ENCODE data around the gene OVOL3.

GRCh38 chr19:36152352-36153091 is 41.6 kb downstream of the OVOL3 start, which contains the start of gene COX7A1:
- TF ChIP-seq POLR2A (IDR thresholded peaks at IDR 0.05) (no peak), CTCF (IDR thresholded peaks at IDR 0.05) (no peak)
